Measurements from ENCODE around the gene LRRC14B.
"Not testable (repeated sequence)": the region's sequence is repeated elsewhere in the genome, so short reads cannot be mapped to it uniquely, and the experiment has no call there.

Gene LRRC14B

DNA sequence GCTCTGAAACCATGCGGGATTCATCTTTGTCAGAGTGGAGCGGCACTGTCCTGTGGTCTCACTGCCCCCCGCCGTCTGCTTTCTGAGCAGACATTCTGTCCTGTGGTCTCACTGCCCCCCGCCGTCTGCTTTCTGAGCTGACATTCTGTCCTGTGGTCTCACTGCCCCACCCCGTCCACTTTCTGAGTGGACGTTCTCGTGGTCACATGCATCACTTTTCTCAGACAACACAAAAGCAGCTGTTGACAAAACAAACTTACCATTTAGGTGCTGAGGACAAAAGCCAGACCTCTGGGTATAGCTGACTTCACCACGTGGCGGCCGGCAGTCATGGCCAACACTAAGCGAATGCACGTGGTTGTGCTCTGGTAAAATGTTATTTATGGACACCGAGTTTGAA, 2.8 kb downstream of the LRRC14B start:
- DNase-seq, result no peak

DNA sequence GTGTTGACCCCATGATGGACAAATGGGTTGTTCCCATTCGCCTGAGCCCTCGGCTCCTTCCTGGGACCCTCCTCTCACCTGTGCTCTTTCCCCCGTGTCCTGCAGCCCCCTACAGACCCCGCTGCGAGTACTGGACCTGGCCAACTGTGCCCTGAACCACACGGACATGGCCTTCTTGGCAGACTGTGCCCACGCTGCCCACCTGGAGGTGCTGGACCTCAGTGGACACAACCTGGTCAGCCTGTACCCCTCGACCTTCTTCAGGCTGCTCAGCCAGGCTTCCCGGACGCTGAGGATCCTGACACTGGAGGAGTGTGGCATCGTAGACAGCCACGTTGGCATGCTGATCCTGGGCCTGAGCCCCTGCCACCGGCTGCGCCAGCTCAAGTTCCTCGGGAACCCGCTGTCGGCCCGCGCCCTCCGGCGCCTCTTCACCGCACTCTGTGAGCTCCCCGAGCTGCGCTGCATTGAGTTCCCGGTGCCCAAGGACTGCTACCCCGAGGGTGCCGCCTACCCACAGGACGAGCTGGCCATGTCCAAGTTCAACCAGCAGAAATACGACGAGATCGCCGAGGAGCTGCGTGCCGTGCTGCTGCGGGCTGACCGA, 3.4 kb downstream of the LRRC14B start:
- DNase-seq, result no peak

DNA sequence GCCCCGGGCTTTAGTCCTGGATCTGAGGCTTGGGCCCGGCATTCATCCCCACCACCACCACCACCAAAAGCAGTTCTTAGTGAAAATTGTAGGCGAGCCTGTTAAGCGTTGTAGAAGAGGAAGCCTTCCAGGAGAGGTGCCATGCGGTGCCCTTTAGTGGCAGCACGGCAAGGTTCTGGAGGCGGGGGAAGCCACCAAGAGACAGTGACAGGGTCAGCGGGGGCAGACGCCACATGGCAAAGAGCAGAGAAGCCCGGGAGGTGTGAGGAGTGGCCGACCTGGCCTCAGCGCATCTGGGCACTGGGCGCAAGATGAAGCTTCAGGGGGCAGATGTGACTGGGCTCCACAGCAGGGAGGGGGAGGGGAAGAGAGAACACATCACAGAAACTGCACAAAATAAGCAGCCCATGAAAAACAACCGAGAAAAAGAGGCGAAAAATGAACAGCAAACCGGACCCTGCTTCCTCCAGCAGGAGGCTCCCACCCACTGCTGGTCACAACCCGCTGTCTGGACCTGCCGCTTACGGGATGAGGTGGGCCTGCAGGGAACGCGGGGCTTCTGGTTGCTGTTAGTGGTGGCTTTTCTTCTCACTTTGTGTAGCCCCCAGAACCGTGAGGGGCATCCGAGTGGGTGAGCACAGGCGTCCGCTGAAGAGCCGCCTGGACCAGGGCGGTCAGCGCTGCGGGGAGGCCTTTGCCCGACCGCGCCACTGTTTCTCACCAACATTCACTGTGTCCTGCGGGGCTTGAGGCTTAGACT, 4.3 kb downstream of the LRRC14B start:
- no peak for DNase-seq

DNA sequence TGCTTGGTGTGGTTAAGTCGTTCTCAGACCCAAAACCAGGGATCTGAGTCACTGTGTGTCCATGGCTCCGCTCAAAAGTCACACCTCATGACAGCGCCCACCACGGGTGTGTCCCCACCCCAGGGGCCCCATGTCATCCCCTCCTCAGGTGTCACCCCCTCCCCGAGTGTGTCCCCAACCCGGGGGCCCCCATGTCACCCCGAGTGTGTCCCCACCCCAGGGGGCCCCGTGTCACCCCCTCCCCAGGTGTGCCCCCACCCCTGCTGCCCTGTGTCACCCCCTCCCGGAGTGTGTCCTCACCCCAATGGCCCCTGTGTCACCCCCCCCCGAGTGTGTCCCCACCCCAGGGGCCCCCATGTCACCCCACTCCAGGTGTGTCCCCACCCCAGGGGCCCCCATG, 5.1 kb downstream of the LRRC14B start:
- no peak for DNase-seq

DNA sequence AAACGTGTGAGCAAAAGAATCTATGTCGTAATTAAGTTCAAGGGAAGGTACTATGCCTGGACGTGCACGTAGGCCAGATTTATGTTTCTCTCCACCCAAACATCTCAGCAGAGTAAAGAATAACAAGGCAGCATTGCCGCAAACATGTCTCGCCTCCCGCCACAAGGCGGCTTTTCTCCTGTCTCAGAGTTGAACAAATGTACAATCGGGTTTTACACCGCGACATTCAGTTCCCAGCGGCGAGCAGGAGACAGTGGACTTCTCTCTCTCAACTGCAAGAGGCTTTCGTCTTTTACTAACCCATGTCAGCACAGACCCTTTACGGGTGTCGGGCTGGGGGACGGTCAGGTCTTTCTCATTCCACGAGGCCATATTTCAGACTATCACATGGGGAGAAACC, 5.7 kb downstream of the LRRC14B start:
- not testable (repeated sequence) for DNase-seq

DNA sequence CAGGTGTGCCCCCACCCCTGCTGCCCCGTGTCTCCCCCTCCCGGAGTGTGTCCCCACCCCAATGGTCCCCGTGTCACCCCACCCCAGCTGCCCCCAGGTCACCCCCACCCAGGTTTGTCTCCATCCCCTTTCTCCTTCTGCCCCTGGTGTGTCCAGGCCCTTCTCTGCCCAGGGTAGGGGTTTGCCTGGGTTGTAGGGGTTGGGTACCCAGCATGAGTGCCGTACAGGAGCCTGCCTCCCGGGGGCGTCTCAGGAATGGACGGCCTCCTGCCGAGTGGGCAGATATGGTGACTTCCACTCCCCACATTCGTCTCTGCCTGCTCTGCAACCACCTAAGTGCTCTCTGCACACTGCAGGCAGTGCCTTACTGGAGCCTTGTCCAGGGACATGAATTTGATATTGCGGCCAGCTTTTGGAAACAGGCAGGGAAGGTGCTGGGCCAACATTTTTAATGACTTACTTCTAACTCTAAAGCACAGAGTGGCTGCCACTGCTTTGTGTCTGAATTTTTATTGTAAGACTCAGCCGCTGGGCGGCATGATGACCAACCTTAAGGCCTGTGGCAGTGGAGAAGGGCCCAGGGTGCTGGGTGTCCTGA, 6.7 kb downstream of the LRRC14B start:
- no peak for DNase-seq

DNA sequence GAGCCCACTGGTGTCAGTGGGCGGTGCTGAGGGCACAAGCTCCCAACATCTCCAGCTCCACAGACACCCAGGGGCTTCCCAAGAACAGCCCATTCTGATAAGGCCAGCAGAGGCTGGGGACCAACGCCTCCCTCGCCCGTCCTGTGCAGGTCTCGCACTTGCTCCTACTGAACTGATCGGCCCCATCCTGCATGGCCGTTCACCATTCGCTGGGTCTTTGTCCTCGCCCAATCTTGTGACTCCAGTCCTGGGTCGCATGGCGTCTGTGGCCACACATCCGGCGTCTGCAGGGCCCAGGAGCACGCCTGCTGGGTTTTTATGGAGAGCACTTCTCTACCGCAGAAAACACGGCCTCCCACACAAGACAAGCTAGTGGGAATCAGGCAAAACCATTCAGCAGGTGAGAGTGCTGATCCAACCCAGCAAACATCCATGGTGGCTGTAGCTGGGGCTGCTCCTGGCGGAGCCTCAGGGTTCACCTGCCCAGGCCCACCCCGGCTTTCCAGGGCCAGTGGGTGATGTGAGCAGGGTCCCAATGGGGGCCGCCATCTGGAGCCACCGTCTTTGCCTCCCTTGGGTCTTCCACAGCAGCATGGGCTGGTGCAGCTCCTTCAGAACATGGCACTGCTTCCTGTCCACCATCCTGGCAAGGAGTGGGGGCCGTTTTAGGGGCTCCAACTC, 7.4 kb downstream of the LRRC14B start:
- DNase-seq, result no peak

DNA sequence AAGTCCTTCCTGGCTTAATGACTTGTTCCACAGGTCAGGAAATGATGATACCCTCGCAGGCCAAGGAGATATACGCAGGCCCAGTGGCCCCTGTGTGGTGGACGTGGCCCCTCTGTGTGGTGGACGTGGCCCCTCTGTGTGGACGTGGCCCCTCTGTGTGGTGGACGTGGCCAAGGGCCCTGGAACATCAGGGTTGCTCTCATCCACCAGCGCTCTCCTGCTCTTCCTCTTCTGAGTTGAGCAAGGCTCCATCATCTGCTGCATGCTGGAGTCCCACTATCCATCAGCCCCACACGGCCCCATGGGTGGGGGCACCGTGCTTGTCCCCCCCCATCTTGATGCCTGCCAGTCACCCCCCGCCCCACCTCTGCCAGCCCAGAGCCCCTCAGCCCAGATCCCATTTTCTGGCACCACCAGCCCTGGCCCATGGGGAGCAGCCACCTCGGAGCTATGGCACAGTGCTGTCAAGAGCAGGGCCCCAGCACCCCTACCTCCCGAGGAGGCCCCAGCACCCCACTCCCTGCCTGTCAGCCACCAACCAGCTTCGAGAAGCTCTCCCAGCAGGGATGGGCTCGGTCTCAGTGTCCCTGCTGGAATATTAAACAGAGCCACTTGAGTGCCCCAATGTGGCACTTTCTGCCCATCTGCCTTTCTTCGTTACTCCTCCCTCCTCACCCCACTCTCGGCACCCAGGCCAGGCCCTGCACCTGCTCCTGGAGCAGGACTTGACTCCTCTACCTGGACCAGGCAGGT, 8.1 kb downstream of the LRRC14B start:
- DNase-seq, result no peak

DNA sequence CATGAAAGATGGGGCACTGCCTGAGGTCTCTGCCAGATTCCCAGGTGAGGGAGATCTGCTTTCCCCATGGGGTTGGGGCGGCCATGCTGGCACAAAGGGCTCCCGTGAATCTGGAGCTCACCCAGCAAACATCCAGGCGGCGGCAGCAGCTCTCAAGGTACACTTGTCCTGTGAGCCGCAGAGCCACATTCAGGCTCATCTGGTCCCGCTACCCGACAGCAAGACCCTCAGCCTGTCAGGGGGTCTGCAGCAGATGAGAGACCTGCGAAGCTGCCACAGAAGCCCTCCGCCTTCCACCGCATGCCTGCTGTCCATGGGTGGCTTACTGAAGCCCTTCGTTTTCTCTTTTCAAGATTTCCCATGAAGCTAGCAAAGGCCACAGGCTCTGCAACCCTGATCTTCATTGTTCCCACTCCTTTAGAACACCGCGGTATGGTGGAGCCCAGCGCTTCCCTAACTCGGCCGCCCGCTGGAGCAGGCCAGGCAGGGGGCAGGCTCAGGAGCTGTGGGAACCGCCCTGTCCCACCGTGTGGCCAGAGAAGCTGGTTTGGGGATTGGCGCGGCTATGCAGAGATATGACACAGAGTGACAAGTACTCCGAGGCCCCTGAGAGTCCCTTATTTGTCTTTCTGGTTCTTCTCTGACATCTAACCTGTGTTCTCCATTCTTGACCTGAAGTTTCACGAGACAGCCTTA, 8.8 kb downstream of the LRRC14B start:
- no peak for DNase-seq

DNA sequence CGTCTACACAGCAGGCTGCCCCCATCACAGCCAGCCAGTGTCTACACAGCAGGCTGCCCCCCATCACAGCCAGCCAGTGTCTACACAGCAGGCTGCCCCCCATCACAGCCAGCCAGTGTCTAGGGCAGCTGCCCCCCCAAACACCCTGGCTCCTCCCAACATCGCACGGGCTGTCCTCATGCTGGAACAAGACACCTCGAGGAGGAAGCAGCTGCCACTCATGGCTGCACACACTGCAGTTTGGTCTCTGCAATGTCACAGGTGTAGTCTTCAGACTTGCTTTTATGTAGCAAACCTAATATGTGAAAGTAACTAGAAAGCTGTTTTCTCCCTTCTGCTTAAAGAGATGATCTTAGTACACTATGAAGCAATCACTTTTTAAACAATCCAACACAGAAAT, 9.7 kb downstream of the LRRC14B start:
- no peak for DNase-seq

DNA sequence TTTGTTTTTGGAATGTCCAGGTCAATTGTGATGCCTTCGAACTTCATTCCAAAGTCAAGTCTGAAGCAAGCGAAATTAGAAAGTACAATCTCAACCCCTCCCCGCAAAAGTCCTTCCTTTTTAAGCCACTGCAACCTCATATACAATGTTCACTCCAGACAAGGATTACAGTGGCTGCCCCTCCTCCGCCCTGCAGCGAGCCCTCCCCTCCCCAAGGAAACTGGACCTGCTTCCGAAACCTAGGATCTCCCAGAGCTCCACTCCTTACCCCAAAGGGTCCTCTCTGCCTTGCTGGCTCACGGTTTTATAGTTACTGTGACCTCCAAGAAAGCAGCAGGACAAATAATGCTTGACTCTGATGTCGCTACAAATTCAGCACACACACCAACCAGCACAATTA, 10.4 kb downstream of the LRRC14B start:
- DNase-seq, result no peak

DNA sequence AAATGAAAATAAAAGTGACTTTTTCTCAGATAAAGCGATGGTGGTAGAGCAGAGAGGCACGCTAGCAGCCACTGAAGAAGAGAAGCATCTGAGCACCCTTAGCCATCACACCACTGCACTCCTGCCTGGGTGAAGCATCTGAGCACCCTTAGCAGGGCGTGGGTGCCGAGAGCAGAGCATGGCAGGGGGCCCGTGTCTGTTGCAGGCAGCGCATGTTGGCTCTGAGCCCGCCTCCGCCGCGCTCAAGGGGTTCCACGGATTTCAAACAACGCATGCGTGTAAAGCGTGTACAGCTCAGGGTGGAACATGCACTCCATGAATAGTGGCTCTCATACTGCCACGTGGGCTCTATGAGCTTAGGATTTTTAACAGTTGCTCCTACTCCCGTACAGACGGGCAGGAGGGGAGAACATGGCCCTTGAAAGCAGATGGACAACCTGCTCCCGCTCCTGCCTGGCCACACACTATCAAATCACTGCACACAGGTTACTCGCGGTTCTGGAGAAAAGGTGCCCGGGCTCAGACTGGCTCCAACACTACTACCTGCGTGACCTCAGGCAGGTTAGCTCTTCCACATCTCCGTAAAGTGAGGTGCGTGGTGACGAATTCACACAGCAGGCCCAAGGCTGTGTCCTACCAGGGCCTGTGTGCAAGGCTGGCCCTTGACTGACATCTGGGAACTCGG, 12.1 kb downstream of the LRRC14B start:
- DNase-seq, result no peak

DNA sequence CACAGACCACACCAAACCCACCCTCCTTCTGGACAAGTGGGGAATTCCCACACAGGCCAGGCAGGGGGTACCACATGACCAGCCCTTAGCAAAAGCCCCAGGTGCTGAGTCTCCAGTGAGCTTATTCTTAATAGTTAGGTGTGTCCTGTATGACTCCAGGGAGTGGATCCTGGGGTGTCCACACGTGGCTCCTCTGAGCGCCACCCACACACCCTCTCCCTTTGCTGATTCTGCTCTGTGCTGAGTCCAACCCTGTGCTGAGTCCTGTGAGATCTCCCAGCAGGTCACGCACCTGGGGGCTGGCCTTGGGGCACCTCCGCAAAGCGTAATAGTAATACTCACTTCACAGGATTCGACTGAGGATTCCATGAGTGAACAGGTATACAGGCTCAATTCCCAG, 12.7 kb downstream of the LRRC14B start:
- DNase-seq, result no peak

DNA sequence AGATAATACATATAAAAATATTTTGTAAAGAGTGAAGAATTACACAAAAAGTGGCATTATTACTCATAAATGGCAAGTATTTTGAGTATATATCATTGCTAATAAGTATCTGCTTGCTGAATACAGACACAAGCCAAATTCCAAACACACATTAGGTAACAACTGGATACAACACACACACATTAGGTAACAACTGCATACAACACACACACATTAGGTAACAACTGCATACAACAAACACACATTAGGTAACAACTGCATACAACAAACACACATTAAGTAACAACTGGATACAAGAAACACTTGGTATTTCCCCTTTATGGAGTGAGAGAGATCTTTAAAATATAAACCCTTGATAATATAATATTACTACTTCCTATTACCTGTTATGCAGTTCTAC, 13.2 kb downstream of the LRRC14B start:
- no peak for DNase-seq

DNA sequence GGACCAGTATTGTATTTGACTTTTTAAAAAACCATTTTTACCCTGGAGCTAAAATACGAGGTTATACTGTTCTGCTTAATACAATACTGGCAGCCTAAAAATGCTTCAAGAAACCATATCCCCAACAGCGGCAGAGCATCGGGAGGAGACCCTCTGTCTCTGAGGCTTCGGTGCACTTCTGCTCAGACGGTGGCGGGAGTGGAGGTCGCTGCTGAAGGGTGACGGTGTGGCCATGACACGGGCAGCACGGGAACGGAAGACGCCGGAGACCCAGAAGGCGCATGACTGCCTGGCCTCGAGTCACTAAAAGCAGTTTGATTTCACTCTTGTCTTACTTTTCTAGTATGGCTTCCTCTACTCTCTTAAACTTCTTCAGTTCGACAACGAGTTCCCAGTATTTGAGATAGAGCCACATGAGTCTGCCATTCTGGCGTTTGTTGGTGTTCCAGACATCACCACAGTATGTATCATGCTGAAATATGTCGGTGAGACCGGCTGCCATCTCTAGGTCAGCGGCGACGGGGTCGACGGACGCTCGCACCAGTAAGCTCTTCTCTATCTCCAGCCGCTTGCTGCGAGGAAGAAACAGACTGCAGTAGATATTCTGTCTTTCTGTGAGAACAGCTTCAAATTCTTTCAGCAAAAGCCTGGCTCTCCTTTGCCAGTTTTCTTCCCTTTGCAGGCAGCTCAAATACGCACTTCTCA, 13.8 kb downstream of the LRRC14B start:
- no peak for DNase-seq

DNA sequence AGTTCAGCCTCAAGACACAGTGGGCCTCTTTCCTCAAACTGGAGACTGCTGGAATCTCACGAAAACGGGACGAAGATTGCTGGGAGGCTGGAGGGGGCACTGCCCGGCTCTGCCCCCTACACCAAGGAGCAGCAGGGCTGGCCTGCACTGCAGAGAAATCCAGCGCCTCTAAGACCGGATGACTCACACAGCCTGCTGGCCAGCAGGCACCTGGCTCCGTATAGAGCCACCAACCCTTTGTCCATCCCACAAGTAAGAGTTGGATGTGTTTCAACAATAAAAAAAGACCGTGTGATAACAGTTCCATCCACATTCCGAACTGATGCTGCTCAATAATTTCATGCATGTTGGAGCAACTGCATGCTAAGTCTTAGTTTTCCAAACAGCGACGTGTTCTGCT, 15.1 kb downstream of the LRRC14B start:
- no peak for DNase-seq

DNA sequence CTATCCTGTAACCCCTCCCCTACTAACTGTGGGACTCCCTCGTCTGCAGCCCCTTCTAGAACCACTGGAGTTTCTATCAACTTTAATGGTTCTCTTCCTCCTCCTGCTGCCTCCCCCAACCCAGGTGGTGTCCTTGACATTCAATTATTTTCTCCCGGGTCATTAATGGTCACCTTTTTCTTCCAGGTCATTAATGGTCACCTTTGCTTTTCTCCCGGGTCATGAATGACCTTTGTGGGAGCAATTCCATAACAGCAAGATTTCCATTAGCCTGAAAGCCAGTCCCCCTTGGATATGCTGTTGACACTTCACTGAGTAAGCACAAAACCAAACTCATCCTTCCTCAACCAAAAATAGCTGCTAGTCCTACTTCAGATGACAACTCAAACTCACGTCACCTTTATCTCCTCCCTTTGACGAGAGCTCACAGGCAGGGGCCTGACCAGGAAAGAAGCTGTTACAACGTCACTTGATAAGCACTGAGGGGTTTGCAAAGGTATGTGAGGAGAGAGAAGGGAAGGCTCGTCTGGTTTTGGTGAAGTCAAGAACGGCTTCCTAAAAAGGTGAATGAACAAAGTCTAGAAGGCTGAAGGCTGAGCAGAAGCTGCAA, 15.7 kb downstream of the LRRC14B start:
- no peak for DNase-seq

DNA sequence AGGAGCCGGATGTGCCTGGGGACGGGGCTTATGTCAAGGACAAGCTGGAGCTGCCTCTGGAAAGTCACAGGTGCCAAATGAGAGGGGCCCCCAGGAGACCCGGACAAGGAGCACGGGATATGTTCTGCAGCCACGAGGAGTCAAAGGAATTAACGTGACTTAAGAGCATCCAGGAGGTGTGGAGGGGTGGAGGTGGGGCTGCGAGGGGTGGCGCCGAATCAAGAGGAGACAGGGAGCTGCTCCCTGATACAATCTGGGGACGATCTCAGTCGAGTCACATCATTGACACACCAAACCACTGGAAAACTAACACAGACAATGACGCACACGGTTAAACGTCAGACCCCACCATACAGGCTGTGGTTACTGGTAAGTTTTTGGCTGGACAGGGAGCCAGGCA, 16.3 kb downstream of the LRRC14B start:
- DNase-seq, result no peak

DNA sequence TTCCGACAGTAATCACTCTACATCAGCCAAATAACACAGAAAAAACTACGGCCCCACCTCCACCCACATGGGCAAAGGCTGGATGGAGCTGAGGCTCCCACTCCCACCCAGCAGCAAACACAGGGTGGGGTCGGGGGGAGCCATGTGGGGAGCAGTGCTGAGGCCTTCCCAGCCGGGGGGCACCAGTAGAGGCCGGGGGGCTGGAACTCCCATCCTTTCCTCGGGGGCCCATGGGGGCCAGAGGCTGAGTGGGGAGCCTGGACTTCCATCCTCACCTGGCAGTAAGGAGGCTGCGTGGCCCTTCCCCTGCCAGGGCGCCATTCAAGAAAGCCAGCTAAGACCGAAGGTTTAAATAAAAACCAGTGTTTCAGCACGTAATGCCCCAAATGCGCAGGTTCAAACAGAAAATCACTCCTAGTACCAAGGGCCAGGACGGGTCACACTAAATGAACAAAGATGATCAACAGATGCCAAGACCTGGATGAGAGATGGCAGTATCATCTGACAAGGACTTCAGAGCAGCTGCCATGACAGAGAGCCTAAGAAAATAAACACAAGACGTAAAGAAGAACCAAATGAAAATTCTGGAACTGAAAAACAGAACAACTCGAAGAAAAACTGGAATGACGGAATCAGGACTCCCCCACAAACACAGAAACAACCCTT, 17.3 kb downstream of the LRRC14B start:
- DNase-seq, result no peak

DNA sequence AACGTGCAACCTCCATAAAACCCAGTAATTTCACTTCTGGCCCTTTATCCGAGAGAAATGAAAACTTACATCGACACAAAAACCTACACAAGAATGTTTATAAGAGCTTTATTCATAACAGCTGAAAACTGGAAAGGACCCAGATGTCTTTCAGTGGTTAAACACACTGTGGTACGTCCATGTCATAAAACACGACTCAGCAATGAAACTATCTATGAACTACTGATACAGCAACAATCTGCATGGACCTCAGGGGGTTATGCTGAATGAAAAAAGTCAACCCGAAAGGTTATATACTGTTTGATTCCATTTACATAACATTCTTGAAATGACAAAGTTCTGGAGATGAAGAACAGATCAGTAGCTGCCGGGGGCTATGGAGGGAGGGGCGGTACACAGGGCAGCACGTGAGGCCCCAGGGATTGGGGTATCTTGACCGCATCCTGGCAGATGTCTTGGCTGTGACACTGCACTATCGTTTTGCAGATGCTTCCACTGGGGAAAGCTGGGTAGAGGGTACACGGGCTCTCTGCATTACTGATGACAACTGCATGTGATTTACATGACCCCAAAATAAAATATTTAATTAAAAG, 22.6 kb downstream of the LRRC14B start:
- no peak for DNase-seq
